ENCODE results near the gene OXNAD1.
A peak's percentile ranks its signal among the peaks of the same experiment; 100 is the strongest.

OXNAD1 gene

DNA sequence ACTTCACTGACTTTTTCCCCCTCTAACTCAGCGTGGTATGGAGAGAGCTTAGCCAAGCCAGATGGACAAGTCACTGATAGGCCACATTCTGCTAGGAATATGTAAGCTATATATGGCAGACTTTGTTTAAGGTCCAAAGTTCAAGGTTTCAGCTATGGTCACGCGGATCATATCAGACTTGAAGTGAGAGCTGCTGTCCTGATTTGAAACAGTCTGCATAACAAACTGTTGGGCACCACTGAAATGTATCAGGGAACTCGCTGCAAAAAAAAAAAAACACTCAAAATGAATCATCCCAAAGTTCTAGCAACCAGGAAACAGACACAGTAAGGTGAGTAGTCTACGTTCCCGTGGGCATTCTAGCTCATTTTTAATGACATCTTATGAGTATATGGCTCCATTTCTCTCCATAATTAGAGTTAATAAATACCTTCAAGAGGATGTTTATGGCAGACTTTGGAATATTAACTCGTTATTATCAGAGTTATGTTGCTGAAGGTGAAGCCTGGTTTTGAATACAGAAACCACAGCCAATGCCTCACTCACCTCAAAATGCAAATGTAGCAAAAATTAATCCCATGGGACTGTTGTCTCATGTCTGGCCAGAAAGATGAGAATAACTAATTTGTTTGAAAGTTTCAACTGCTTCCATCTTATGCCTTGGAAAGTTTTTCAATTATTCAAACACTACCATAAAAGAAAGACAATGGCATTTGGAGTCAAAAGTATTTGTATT is 12.6 kb upstream of the OXNAD1 start:
- DNase-seq (ENCODE audit: low spot score in 2 of 2) = no peak
- Histone ChIP-seq H3K9me3 (no peaks in the 10 kb centered on the region), H3K4me1 (no peaks in the 10 kb centered on the region), H3K27me3 (ENCODE audit: low read depth) (0 out of 2 replicates have a peak, but pooled peaks cover 2% of the 10 kb centered on the region), H3K4me3 (no peak overlapping the region), H3K36me3 (replicated peaks) (no peaks in the 10 kb centered on the region)
- in situ Hi-C loops (cut with MboI; ENCODE audit: low sequenced_read_pairs) = no loop called here

- Histone ChIP-seq H3K9me3 (no peaks in the 10 kb centered on the region), H3K4me1 (no peaks in the 10 kb centered on the region), H3K36me3 (replicated peaks) (no peaks in the 10 kb centered on the region), H3K27me3 (ENCODE audit: low read depth) (0 out of 2 replicates have a peak, but pooled peaks cover 2% of the 10 kb centered on the region), H3K4me3 (no peak overlapping the region)
- no peak for DNase-seq (ENCODE audit: low spot score in 2 of 2)
- in situ Hi-C loops (cut with MboI; ENCODE audit: low sequenced_read_pairs) = no loop called here
Measured at GRCh38 chr3:16252988-16253387, 12.0 kb upstream of the OXNAD1 start.

DNA sequence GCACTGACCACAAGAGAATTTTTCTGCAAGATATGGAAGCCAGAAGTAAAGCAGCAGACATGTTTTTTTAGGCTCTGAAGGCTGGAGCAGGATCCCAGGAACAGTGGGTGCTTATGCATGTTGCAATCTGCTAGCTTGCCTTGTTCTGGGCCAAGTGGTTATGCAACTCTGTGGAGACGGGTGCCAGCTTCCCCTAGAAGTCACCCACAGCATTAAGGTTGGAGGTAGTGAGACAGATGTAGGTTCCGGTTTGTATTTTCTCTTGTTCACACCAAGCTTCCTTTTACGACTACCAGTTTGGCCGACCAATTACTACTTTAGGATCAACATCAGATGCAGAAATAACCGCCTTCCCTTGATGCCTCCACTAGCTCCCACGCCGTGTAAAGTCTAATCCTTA is 11.4 kb upstream of the OXNAD1 start:
- H3K4me1 ChIP-seq = no peaks in the 10 kb centered on the region
- DNase-seq (ENCODE audit: low spot score in 2 of 2) = no peak
- no peaks in the 10 kb centered on the region for H3K36me3 ChIP-seq (replicated peaks)
- in situ Hi-C loops (cut with MboI; ENCODE audit: low sequenced_read_pairs) = no loop called here
- H3K4me3 ChIP-seq = no peak overlapping the region
- H3K27me3 ChIP-seq (ENCODE audit: low read depth) = 0 out of 2 replicates have a peak, but pooled peaks cover 2% of the 10 kb centered on the region
- no peaks in the 10 kb centered on the region for H3K9me3 ChIP-seq

DNA sequence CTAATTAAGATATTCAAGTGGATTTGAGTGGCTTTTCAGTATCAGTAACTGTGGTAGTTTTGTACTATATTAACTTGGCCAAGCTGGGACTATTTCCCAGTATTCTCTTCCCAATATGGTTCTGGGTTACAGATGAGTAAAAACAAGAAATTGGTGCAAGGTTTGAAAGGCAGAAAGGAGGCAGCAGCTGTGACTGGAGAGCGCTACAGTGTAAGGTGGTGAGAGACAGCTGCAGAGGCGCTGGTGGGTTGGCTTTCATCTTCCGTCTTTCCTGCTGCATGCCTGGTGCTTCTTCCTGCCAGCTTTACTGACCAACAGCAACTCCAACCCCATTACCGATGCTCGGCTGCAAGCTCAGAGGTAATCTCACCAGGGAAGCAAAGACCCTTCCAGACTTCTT is 10.1 kb upstream of the OXNAD1 start:
- in situ Hi-C loops (cut with MboI; ENCODE audit: low sequenced_read_pairs) = no loop called here
- Histone ChIP-seq H3K27me3 (ENCODE audit: low read depth) (no peaks in the 10 kb centered on the region), H3K9me3 (no peaks in the 10 kb centered on the region), H3K4me3 (no peak overlapping the region), H3K4me1 (no peaks in the 10 kb centered on the region), H3K36me3 (replicated peaks) (peaks cover 4% of the 10 kb centered on the region)
- DNase-seq (ENCODE audit: low spot score in 2 of 2) = no peak

DNA sequence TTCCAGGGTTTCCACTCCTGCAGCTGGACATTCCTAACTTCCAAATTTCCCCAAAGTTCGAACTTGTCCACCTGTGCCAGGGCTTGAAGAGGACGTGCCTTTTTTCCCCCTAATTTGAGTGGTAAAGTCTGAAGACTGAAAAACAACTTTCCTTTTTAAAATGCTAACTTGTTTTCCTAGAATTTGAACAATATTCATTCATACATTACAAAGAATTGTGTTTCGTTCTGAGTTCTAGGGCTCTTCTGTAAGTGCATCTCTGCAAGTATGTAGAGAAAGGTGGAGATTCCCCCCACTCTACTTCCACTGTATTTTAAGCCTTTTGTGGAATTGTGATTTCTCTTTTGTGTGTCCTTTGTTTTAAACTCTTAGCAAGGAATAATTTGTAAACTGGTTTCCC is 9.7 kb upstream of the OXNAD1 start:
- in situ Hi-C loops (cut with MboI; ENCODE audit: low sequenced_read_pairs) = no loop called here
- no peak overlapping the region for H3K4me3 ChIP-seq
- DNase-seq (ENCODE audit: low spot score in 2 of 2) = no peak

DNA sequence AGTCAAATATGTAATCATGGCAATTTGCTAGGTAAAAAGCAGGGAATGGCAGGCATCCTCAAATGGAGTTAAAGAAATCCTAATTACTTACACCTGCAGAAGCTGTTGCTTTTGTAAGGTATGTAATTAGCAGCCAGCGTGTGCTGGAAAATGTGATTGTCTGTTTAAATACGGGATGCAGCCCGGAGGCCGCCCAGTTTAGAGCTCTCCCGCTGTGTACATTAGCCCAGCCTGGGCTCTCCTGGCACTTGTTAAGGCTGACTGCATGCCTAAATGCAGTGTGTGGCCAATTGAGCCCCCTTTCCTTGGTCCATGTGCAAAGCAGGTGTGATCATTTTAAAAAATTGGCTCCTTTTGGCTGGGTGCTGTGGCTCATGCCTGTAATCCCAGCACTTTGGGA is 9.3 kb upstream of the OXNAD1 start:
- H3K36me3 ChIP-seq (replicated peaks) = peaks cover 12% of the 10 kb centered on the region
- no peaks in the 10 kb centered on the region for H3K27me3 ChIP-seq (ENCODE audit: low read depth)
- in situ Hi-C loops (cut with MboI; ENCODE audit: low sequenced_read_pairs) = no loop called here

More for the DNA sequence above, 9.7 kb upstream of the OXNAD1 start:
- Histone ChIP-seq H3K36me3 (replicated peaks) (peaks cover 8% of the 10 kb centered on the region), H3K4me1 (no peaks in the 10 kb centered on the region), H3K9me3 (no peaks in the 10 kb centered on the region), H3K27me3 (ENCODE audit: low read depth) (no peaks in the 10 kb centered on the region)

GRCh38 chr3:16257309-16257708 is 7.7 kb upstream of the OXNAD1 start:
- Histone ChIP-seq H3K9me3 (no peaks in the 10 kb centered on the region), H3K27me3 (ENCODE audit: low read depth) (no peaks in the 10 kb centered on the region), H3K36me3 (replicated peaks) (peaks cover 14% of the 10 kb centered on the region), H3K4me3 (no peak overlapping the region), H3K4me1 (no peaks in the 10 kb centered on the region)
- in situ Hi-C loops (cut with MboI; ENCODE audit: low sequenced_read_pairs) = no loop called here
- no peak for DNase-seq (ENCODE audit: low spot score in 2 of 2)

More for the DNA sequence above, 9.3 kb upstream of the OXNAD1 start:
- DNase-seq (ENCODE audit: low spot score in 2 of 2) = no peak
- Histone ChIP-seq H3K4me1 (no peaks in the 10 kb centered on the region), H3K4me3 (no peak overlapping the region), H3K9me3 (no peaks in the 10 kb centered on the region)

DNA sequence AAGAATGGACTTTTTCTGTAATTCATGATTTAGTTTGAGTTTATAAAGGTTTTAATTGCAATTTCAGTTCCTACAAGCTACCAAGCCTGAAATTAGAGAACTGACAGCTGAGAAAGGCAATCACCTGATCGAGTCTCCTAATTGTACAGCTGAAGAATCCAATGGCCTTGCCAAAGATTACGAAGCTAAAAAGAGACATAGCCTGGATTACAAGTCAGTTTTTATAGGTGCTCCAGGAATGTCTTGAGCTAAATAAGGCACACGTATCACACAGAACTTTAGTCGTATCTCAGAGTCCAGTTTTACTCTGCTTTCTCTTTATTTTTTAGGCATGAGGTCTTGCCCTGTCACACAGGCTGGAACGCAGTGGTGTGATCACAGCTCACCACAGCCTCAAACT is 6.8 kb upstream of the OXNAD1 start:
- Histone ChIP-seq H3K4me3 (no peak overlapping the region), H3K27me3 (ENCODE audit: low read depth) (no peaks in the 10 kb centered on the region), H3K9me3 (no peaks in the 10 kb centered on the region), H3K4me1 (no peaks in the 10 kb centered on the region), H3K36me3 (replicated peaks) (peaks cover 14% of the 10 kb centered on the region)
- in situ Hi-C loops (cut with MboI; ENCODE audit: low sequenced_read_pairs) = no loop called here
- no peak for DNase-seq (ENCODE audit: low spot score in 2 of 2)

DNA sequence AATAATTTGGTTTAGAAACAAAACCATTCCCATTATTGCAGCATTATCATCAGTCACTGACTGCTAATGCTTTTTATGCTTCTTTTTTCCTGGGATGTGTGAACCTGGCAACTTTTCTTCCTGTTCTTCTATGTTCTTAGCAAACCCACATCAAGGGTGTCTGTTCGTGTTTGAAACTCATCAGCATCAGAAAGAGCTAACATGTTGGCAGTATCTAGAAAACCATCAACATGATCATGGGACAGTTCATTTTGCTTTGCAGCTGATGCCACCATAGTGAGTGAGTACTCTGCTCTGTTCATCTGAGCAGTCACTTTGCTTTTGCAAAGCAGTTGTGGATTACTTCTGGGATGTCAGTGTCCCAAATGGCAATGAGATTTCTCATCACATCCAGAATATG is 6.1 kb upstream of the OXNAD1 start:
- Histone ChIP-seq H3K27me3 (ENCODE audit: low read depth) (no peaks in the 10 kb centered on the region), H3K9me3 (no peaks in the 10 kb centered on the region), H3K36me3 (replicated peaks) (peaks cover 14% of the 10 kb centered on the region), H3K4me3 (no peak overlapping the region), H3K4me1 (peaks cover 2% of the 10 kb centered on the region; the same call in 1 of the 2 replicates)
- DNase-seq (ENCODE audit: low spot score in 2 of 2) = no peak
- in situ Hi-C loops (cut with MboI; ENCODE audit: low sequenced_read_pairs) = no loop called here

- no peak for DNase-seq (ENCODE audit: low spot score in 2 of 2)
- Histone ChIP-seq H3K4me1 (peaks cover 3% of the 10 kb centered on the region; the same call in 1 of the 2 replicates), H3K36me3 (replicated peaks) (peaks cover 14% of the 10 kb centered on the region), H3K27me3 (ENCODE audit: low read depth) (no peaks in the 10 kb centered on the region), H3K9me3 (no peaks in the 10 kb centered on the region), H3K4me3 (no peak overlapping the region)
- in situ Hi-C loops (cut with MboI; ENCODE audit: low sequenced_read_pairs) = no loop called here
Measured at GRCh38 chr3:16260046-16260445, 5.0 kb upstream of the OXNAD1 start.

DNA sequence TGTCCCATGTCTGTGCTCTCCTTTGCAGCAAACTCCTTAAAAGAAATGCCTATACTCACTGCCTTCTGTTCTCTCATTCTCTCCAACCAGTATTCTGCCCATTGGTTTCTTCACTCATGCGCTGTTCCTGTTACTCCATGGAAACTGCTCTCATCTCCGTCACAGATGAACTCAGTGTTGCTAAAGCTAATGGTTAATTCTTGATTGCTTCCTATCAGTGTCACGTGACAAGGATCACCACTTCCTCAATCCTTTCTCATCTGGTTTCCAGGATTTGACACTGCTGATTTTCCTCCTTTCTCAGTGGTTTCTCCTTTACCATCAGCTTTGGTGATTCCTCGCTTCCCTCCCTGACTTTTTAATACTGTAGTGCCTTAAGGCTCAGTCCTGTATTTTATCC is 2.8 kb upstream of the OXNAD1 start:
- peaks cover 14% of the 10 kb centered on the region for H3K36me3 ChIP-seq (replicated peaks)
- no peaks in the 10 kb centered on the region for H3K27me3 ChIP-seq (ENCODE audit: low read depth)
- H3K4me1 ChIP-seq = peaks cover 6% of the 10 kb centered on the region
- no peak for DNase-seq (ENCODE audit: low spot score in 2 of 2)
- no peak overlapping the region for H3K4me3 ChIP-seq
- in situ Hi-C loops (cut with MboI; ENCODE audit: low sequenced_read_pairs) = no loop called here
- no peaks in the 10 kb centered on the region for H3K9me3 ChIP-seq

DNA sequence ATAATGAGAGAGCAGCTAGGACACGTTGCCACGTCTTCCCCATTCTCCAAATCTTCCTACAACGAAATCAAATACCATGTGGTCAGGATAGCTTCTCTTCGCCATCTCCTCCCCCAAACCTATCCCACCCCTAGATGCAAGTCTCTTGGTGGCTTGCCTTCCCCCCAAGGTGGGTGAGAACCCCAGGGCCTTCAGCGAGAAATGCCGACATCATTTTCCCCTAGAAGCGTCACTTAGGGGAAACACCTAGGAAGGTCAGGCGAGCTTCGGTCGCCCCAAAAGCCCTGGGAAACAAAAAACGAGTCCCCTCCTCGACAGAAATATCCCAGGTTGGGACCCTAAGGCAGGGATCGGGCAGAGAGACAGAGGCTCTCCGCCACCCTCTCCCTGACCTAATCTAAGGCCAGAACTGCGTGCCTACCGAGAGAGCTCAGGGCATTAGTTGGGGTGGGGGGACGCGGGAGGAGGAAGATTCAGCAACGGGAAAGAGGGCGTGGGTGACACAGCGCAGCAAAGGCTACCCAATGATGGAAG is 771 bp upstream of the OXNAD1 start:
- Histone ChIP-seq H3K4me1 (peaks cover 12% of the 10 kb centered on the region), H3K9me3 (no peaks in the 10 kb centered on the region), H3K27me3 (ENCODE audit: low read depth) (no peaks in the 10 kb centered on the region), H3K36me3 (replicated peaks) (peaks cover 17% of the 10 kb centered on the region), H3K4me3 (peak overlapping the region; percentile 77)
- in situ Hi-C loops (cut with MboI; ENCODE audit: low sequenced_read_pairs) = no loop called here
- DNase-seq (ENCODE audit: low spot score in 2 of 2) = no peak

GRCh38 chr3:16265455-16265786 is 409 bp downstream of the OXNAD1 start:
- in situ Hi-C loops (cut with MboI; ENCODE audit: low sequenced_read_pairs) = no loop called here
- Histone ChIP-seq H3K9me3 (no peaks in the 10 kb centered on the region), H3K4me1 (peaks cover 12% of the 10 kb centered on the region), H3K4me3 (peak overlapping the region; percentile 77), H3K27me3 (ENCODE audit: low read depth) (no peaks in the 10 kb centered on the region), H3K36me3 (replicated peaks) (peaks cover 15% of the 10 kb centered on the region)
- DNase-seq (ENCODE audit: low spot score in 2 of 2) = no peak

DNA sequence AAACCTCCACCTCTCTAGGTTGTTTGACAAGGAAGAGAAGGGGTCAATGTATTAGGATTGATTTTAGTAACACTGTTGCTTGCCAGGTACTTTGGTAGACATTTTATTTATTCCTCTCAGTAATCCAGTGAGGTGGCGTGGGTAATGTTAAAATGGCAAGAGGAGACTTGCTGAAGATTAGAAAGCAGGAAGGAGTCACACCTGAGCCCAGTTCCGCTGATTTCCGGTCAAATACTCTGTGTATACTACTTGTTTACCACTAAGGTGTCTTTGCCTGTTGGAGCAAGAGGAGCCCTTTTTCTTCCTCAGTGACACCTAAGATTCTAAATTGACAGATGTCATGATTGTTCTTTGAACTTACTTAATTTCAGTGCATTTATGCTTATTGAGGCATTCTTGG is 1.7 kb downstream of the OXNAD1 start:
- DNase-seq (ENCODE audit: low spot score in 2 of 2) = no peak
- no peak overlapping the region for H3K4me3 ChIP-seq
- H3K4me1 ChIP-seq = peaks cover 12% of the 10 kb centered on the region
- in situ Hi-C loops (cut with MboI; ENCODE audit: low sequenced_read_pairs) = no loop called here
- no peaks in the 10 kb centered on the region for H3K9me3 ChIP-seq
- H3K36me3 ChIP-seq (replicated peaks) = peaks cover 19% of the 10 kb centered on the region
- no peaks in the 10 kb centered on the region for H3K27me3 ChIP-seq (ENCODE audit: low read depth)

GRCh38 chr3:16270855-16271254 is 5.8 kb downstream of the OXNAD1 start:
- H3K36me3 ChIP-seq (replicated peaks) = peaks cover 42% of the 10 kb centered on the region
- H3K9me3 ChIP-seq = no peaks in the 10 kb centered on the region
- in situ Hi-C loops (cut with MboI; ENCODE audit: low sequenced_read_pairs) = no loop called here

More at GRCh38 chr3:16270855-16271254, 5.8 kb downstream of the OXNAD1 start:
- no peak overlapping the region for H3K4me3 ChIP-seq
- no peaks in the 10 kb centered on the region for H3K27me3 ChIP-seq (ENCODE audit: low read depth)
- H3K4me1 ChIP-seq = peaks cover 9% of the 10 kb centered on the region
- DNase-seq (ENCODE audit: low spot score in 2 of 2) = no peak
